ENCODE results near the gene FOXM1. TPM values are rescaled to one million over a fixed set of nuclear protein-coding genes. Genes with fewer than 3 reads are reported as not detected.
A peak's percentile ranks its signal among the peaks of the same experiment; 100 is the strongest.

The FOXM1 gene
- total RNA-seq, 1 experiment from 2014 or later = 118 TPM

GRCh38 chr12:2884810-2885209 is 7.8 kb upstream of the FOXM1 start:
- Mint-ChIP-seq H3K4me3 (no peak overlapping the region), H3K36me3 (peaks cover 20% of the 10 kb centered on the region), H3K27me3 (ENCODE audit: low read depth) (no peaks in the 10 kb centered on the region), H3K4me1 (peaks cover 12% of the 10 kb centered on the region), H3K27ac (peak overlapping the region; percentile 91), H3K9me3 (no peaks in the 10 kb centered on the region)
- ATAC-seq (no peak), DNase-seq (ENCODE audit: low spot score) (no peak)
- ChIA-PET POLR2A (interaction anchor here (0.7 to 0.8 kb wide), 3 partner anchors 10 to 154 kb away, joined by 3 to 6 read pairs (median 3); no protein-coding TSS in a partner anchor), CTCF (interaction anchor here (0.6 to 5.2 kb wide), 46 partner anchors 8 to 1441 kb away, joined by 3 to 92 read pairs (median 4); partner anchors contain the start of genes FOXM1 and RHNO1)
- no peak for TF ChIP-seq JAZF1 (CRISPR knock-in tag; IDR thresholded peaks at IDR 0.05)
- TF ChIP-seq ZNF512 (CRISPR knock-in tag; IDR thresholded peaks at IDR 0.05; ENCODE audit: borderline replicate concordance) = no peak
- no peak for TF ChIP-seq FOXP1 (CRISPR knock-in tag; IDR thresholded peaks at IDR 0.05; ENCODE audit: borderline replicate concordance)
- TF ChIP-seq ZNF416 (CRISPR knock-in tag; IDR thresholded peaks at IDR 0.05) = no peak
- no peak for TF ChIP-seq MYBL2 (CRISPR knock-in tag; IDR thresholded peaks at IDR 0.05)
- TF ChIP-seq MXD4 (CRISPR knock-in tag; IDR thresholded peaks at IDR 0.05; ENCODE audit: borderline replicate concordance) = no peak
- no peak for TF ChIP-seq EMX1 (CRISPR knock-in tag; IDR thresholded peaks at IDR 0.05)
- TF ChIP-seq ZNF138 (CRISPR knock-in tag; conservative IDR thresholded peaks at IDR 0.05) = no peak
- TF ChIP-seq ZNF532 (CRISPR knock-in tag; IDR thresholded peaks at IDR 0.05; ENCODE audit: borderline replicate concordance) = no peak
- TF ChIP-seq, protein P1, sequence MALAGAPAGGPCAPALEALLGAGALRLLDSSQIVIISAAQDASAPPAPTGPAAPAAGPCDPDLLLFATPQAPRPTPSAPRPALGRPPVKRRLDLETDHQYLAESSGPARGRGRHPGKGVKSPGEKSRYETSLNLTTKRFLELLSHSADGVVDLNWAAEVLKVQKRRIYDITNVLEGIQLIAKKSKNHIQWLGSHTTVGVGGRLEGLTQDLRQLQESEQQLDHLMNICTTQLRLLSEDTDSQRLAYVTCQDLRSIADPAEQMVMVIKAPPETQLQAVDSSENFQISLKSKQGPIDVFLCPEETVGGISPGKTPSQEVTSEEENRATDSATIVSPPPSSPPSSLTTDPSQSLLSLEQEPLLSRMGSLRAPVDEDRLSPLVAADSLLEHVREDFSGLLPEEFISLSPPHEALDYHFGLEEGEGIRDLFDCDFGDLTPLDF (CRISPR knock-in tag; IDR thresholded peaks at IDR 0.05) = no peak
- TF ChIP-seq PRRX2 (CRISPR knock-in tag; IDR thresholded peaks at IDR 0.05) = no peak
- TF ChIP-seq SOX15 (CRISPR knock-in tag; IDR thresholded peaks at IDR 0.05) = no peak
- no peak for TF ChIP-seq CDX4 (CRISPR knock-in tag; IDR thresholded peaks at IDR 0.05; ENCODE audit: borderline replicate concordance)
- TF ChIP-seq, protein P2, sequence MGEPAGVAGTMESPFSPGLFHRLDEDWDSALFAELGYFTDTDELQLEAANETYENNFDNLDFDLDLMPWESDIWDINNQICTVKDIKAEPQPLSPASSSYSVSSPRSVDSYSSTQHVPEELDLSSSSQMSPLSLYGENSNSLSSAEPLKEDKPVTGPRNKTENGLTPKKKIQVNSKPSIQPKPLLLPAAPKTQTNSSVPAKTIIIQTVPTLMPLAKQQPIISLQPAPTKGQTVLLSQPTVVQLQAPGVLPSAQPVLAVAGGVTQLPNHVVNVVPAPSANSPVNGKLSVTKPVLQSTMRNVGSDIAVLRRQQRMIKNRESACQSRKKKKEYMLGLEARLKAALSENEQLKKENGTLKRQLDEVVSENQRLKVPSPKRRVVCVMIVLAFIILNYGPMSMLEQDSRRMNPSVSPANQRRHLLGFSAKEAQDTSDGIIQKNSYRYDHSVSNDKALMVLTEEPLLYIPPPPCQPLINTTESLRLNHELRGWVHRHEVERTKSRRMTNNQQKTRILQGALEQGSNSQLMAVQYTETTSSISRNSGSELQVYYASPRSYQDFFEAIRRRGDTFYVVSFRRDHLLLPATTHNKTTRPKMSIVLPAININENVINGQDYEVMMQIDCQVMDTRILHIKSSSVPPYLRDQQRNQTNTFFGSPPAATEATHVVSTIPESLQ (CRISPR knock-in tag; IDR thresholded peaks at IDR 0.05) = no peak

- H3K36me3 Mint-ChIP-seq = peaks cover 10% of the 10 kb centered on the region
- peak overlapping the region; percentile 79; the same call in 1 of the 2 replicates for H3K27ac Mint-ChIP-seq
- H3K9me3 Mint-ChIP-seq = no peaks in the 10 kb centered on the region
- CTCF ChIA-PET = interaction anchor here (1.0 to 1.4 kb wide), 2 partner anchors 34 to 64 kb away, joined by 4 to 5 read pairs; no protein-coding TSS in a partner anchor
- H3K27me3 Mint-ChIP-seq (ENCODE audit: low read depth) = no peaks in the 10 kb centered on the region
- ATAC-seq (no peak), DNase-seq (ENCODE audit: low spot score) (no peak)
- TF ChIP-seq TP53 (CRISPR knock-in tag; IDR thresholded peaks at IDR 0.05) (no peak), ZNF512 (CRISPR knock-in tag; IDR thresholded peaks at IDR 0.05; ENCODE audit: borderline replicate concordance) (no peak), MXD4 (CRISPR knock-in tag; IDR thresholded peaks at IDR 0.05; ENCODE audit: borderline replicate concordance) (no peak), SMAD4 (CRISPR knock-in tag; IDR thresholded peaks at IDR 0.05) (no peak), JUN (CRISPR knock-in tag; IDR thresholded peaks at IDR 0.05) (no peak), ZNF416 (CRISPR knock-in tag; IDR thresholded peaks at IDR 0.05) (no peak)
- TF ChIP-seq, protein P3, sequence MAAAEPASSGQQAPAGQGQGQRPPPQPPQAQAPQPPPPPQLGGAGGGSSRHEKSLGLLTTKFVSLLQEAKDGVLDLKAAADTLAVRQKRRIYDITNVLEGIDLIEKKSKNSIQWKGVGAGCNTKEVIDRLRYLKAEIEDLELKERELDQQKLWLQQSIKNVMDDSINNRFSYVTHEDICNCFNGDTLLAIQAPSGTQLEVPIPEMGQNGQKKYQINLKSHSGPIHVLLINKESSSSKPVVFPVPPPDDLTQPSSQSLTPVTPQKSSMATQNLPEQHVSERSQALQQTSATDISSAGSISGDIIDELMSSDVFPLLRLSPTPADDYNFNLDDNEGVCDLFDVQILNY (CRISPR knock-in tag; IDR thresholded peaks at IDR 0.05) = no peak
- TF ChIP-seq, protein P4, sequence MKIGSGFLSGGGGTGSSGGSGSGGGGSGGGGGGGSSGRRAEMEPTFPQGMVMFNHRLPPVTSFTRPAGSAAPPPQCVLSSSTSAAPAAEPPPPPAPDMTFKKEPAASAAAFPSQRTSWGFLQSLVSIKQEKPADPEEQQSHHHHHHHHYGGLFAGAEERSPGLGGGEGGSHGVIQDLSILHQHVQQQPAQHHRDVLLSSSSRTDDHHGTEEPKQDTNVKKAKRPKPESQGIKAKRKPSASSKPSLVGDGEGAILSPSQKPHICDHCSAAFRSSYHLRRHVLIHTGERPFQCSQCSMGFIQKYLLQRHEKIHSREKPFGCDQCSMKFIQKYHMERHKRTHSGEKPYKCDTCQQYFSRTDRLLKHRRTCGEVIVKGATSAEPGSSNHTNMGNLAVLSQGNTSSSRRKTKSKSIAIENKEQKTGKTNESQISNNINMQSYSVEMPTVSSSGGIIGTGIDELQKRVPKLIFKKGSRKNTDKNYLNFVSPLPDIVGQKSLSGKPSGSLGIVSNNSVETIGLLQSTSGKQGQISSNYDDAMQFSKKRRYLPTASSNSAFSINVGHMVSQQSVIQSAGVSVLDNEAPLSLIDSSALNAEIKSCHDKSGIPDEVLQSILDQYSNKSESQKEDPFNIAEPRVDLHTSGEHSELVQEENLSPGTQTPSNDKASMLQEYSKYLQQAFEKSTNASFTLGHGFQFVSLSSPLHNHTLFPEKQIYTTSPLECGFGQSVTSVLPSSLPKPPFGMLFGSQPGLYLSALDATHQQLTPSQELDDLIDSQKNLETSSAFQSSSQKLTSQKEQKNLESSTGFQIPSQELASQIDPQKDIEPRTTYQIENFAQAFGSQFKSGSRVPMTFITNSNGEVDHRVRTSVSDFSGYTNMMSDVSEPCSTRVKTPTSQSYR (CRISPR knock-in tag; IDR thresholded peaks at IDR 0.05) = no peak
- POLR2A ChIA-PET = no interaction called here
- H3K4me3 Mint-ChIP-seq = no peak overlapping the region
- peaks cover 29% of the 10 kb centered on the region for H3K4me1 Mint-ChIP-seq
These were observed 2.9 kb upstream of the FOXM1 start for GRCh38 chr12:2879853-2880252.
